D721Med (cell line): Measurements from ENCODE around the gene SPSB4.

Source experiments
- DNase-seq: peaks from one replicate; pipeline ENCODE4 v3.0.0; 2011; ENCODE audit warnings: low spot score; ENCODE audit not compliant: insufficient read length
- FAIRE-seq: peaks from 2 replicates; lab custom pipeline; 2011; peaks lifted over from hg19 to GRCh38; lab: Jason Lieb, UNC
- CTCF ChIP-seq: IDR thresholded peaks from 2 replicates; pipeline ENCODE4 v1.5.1; 2012; ENCODE audit warnings: mild to moderate bottlenecking, control low read depth; ENCODE audit not compliant: insufficient read depth; ENCODE audit errors: missing control alignments

The SPSB4 gene

GRCh38 chr3:141076036-141076773 lies 25.1 kb downstream of the SPSB4 start:
- TF ChIP-seq CTCF, result no peak
- FAIRE-seq (no peak), DNase-seq (no peak)

DNA sequence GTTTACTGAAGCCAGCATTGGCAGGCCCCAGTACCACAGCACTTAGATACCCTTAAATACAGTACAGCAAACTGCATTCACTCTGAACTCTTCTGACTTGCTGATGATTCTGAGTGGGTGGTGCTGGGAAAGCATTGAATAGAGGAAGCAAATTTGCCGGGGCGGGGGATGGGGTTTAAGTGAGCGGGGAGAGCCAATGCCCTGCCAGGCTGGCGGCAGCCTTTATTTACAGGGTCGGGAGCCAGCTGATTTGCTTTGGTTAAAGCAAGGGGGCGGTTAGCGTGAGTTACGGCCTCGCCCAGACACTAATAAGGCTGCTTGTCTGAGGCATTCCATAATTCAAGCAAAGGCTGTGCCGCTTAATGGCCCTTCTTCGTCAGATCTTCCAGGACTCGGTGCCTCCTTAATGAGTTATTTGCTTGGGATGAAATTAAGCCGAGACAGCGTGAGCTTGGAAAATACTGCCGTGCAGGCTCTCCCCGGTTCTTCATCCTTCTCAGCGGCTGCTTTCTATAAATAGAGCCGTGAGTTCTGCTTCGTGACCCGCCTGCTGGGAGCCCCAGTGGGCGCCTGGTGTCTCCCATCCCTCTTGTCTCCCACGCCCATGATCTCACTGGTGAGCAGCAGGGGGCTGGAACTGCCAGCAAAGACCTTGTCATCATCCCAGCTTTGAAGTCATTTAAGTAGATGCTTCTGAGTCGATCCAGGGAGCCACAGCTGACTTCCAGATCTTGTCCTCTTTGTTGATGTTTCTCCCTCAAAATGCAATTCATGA lies 25.8 kb downstream of the SPSB4 start:
- no peak for DNase-seq

DNA sequence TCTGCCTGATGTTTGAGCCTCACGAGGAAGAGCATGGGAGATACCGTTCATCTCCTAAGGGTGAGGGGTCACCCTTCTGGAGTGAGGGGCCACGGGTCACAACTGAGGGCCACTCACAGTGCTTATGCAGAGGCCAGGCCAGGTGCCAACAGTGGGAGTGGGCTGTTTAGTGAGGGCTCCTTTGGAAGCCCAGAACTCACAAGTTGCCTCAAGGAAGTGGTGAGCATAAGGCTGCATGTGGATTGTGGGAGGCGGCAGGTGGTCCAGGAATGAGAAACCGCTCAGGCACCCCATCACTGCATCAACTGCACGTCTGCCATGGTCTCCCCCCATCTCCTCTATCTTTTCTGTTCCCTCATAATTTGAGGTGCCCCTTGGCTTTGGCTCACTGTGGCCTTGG lies 26.5 kb downstream of the SPSB4 start:
- DNase-seq (no peak), FAIRE-seq (no peak)
- TF ChIP-seq CTCF, result no peak

More for the DNA sequence above, 25.8 kb downstream of the SPSB4 start:
- FAIRE-seq, result no peak
- TF ChIP-seq CTCF, result no peak

GRCh38 chr3:141078200-141078599 lies 27.1 kb downstream of the SPSB4 start:
- no peak for DNase-seq
- FAIRE-seq, result no peak

GRCh38 chr3:141080431-141080830 lies 29.3 kb downstream of the SPSB4 start:
- FAIRE-seq (no peak), DNase-seq (no peak)
- TF ChIP-seq CTCF, result no peak

More at GRCh38 chr3:141078200-141078599, 27.1 kb downstream of the SPSB4 start:
- no peak for TF ChIP-seq CTCF

- no peak for DNase-seq
- FAIRE-seq, result no peak
- TF ChIP-seq CTCF, result no peak
These were observed 30.1 kb downstream of the SPSB4 start for GRCh38 chr3:141081141-141081795.
